GM19099 (cell line): Measurements from ENCODE around the gene ATOH1.

Experiments
- POLR2A ChIP-seq: IDR thresholded peaks from 3 replicates; pipeline ENCODE4 v1.6.1; 2011; ENCODE audit warnings: low read depth; ENCODE audit not compliant: insufficient read length; ENCODE audit errors: extremely low read depth

The ATOH1 gene

DNA sequence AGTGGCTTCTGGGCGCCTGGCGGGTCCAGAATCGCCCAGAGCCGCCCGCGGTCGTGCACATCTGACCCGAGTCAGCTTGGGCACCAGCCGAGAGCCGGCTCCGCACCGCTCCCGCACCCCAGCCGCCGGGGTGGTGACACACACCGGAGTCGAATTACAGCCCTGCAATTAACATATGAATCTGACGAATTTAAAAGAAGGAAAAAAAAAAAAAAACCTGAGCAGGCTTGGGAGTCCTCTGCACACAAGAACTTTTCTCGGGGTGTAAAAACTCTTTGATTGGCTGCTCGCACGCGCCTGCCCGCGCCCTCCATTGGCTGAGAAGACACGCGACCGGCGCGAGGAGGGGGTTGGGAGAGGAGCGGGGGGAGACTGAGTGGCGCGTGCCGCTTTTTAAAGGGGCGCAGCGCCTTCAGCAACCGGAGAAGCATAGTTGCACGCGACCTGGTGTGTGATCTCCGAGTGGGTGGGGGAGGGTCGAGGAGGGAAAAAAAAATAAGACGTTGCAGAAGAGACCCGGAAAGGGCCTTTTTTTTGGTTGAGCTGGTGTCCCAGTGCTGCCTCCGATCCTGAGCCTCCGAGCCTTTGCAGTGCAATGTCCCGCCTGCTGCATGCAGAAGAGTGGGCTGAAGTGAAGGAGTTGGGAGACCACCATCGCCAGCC, at the start of gene ATOH1:
TSS of gene ATOH1 (plus strand) at position 422 of the 663 bp plus-strand sequence. CDS start at position 596, 174 bp downstream.
- TF ChIP-seq POLR2A: no peak

DNA sequence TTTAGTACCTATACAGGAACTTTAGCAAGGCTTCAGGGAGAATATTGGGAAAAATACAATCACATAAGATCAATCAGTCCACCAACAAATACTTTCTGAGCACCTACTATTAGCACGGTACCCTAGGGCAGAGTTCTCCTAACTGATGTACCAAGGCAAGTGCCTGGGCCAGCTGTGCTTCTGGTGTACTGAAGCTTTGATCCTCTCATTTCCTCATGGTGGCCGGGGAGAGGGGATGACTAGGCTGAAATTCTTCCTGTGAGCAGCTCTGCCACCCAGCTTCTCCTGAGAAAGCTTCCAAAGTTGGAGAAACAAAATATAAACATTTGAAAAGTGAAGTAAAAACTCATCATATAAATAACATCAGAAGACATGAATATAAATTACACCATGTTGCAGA, 49.3 kb upstream of the ATOH1 start:
- no peak for TF ChIP-seq POLR2A

- TF ChIP-seq POLR2A: no peak
Observed at GRCh38 chr4:93780080-93780479, 48.5 kb upstream of the ATOH1 start.

DNA sequence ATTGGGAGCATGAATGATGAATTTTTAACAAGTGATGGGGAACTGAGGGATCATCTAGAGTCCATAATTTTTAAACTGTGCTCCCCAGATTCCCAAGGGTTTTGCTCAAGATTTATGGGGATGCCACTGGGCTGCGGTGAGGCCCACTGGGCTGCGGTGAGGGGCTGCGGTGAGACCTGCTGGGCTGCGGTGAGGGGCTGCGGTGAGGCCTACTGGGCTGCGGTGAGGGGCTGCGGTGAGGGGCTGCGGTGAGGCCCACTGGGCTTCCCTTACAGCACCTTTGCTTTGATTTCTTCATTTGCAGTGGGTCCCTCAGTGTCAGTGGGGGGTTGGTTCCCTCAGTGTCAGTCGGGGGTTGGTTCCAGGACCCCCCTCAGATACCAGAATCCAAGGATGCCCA, 47.4 kb upstream of the ATOH1 start:
- TF ChIP-seq POLR2A: no peak

- TF ChIP-seq POLR2A: no peak
Observed at GRCh38 chr4:93786149-93786548, 42.4 kb upstream of the ATOH1 start.

GRCh38 chr4:93788712-93789111, 39.8 kb upstream of the ATOH1 start:
- TF ChIP-seq POLR2A: no peak

GRCh38 chr4:93791570-93792195, 36.9 kb upstream of the ATOH1 start:
- TF ChIP-seq POLR2A: no peak

DNA sequence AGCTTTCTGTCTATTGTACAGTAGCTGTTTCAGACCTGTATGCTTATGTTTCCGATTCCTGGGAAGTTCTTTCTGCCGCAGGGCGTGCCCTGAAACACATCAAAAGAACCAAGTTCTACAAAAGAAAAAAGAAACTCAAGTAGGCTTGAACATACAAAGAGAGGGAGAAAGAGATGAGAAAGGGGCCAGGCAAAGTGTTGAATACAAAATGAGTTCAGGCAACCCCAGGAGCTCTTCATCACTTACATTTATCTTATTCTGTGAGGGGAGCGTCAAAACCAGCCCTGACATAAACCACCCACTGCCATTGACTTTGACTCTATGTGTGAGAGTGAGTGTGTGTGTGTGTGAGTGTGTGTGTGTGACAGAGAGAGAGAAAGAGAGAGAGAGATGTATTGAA, 26.5 kb upstream of the ATOH1 start:
- TF ChIP-seq POLR2A: no peak

DNA sequence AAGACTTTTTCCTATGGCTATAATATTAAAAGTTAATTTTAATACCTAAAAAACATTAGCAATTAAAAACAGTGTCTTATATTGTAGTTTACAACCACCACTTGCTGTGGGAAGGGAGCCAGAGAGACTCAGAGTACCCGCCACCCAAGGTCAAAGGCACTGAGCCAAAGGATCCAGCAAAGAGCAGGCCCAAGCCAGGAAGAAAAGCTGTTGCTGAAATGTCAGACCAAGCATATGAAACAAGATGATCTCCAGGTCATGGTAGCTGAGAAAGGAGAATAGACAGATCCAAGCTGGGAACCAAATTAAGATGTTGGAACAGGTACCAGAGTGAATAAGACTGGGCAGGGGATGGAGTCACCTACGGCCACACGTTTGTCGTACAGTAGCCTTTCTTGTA, 18.8 kb upstream of the ATOH1 start:
- no peak for TF ChIP-seq POLR2A

DNA sequence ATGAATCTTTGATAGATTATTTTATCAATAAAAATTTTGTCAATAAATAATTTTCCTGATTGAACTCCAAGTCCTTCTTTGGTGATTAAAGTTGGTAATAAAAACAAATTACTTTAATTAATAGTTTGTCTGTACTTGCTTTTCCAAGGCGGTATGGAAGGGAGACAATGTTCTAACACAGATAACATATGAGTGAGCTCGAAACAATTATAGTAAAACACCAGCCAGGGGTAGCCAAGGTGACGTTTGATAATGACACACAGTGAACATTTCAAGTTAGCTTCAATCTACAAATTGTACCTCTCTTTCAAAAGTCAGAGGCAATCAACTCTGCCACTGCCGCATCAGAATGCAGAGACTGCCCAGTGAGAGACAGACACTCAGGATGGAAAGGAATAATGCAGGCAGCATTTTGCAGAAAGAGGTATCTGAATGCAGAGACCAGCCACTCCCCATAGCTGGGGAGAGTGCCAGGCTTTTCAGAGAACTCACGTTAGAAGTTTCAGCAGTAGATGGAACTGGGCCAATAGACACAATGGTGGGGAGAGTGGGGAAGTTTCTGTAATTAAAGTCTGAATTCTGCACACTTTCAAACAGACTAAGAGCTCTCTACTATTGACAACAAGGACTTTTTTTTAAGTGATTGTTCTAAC, 18.1 kb upstream of the ATOH1 start:
- no peak for TF ChIP-seq POLR2A

DNA sequence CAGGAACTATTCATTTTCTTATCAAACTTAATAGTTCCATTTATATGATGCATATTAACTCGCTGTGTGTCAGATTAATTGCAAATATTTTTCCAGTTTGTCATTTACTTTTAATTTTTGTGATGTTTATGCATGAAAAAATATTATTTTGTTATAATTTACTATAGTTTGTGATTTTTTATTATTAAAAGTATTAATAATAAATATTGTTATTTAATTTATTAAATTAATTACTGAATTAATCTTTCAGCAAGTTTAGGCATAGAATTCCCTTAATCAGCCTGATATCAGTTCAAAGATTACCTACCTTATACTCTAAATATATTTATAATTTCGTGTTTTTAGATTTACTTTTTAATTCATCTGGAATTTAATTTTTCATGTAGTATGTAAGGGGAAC, 15.5 kb upstream of the ATOH1 start:
- no peak for TF ChIP-seq POLR2A

DNA sequence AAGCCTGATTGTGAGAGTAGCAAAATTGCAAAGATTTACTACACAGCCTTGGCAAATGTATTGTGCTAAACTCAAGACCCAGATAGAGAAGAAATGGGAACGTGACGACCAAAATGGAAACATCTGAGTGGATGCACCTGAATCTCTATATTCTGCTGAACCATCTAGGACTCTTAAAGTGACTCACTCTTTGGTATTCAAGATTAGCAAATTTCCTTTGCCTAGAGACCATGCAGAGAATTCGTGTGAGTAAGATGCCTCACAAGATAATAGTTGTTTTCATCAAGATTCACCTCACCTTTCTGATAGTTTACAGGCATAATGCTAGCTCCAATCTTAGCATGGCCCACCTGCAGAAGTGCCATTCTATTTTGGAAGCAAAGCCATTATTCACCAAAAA, 14.4 kb upstream of the ATOH1 start:
- TF ChIP-seq POLR2A: no peak

DNA sequence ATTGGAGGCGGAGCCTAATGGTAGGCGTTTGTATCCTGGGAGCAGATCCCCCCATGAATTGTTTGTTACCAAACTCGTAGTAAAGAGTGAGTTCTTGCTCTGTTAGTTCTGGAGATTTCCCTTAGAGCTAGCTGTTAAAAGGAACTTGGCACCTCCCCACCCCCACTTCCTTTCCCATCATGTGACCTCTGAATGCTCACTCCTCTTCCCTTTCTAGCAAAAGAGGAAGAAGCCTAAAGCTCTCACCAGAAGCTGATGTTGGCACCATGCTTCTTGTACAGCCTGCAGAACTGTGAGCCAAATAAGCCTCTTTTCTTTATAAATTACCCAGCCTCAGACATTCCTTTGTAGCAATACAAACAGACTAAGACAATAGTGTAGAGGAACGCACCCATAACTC, 13.8 kb upstream of the ATOH1 start:
- TF ChIP-seq POLR2A: no peak

DNA sequence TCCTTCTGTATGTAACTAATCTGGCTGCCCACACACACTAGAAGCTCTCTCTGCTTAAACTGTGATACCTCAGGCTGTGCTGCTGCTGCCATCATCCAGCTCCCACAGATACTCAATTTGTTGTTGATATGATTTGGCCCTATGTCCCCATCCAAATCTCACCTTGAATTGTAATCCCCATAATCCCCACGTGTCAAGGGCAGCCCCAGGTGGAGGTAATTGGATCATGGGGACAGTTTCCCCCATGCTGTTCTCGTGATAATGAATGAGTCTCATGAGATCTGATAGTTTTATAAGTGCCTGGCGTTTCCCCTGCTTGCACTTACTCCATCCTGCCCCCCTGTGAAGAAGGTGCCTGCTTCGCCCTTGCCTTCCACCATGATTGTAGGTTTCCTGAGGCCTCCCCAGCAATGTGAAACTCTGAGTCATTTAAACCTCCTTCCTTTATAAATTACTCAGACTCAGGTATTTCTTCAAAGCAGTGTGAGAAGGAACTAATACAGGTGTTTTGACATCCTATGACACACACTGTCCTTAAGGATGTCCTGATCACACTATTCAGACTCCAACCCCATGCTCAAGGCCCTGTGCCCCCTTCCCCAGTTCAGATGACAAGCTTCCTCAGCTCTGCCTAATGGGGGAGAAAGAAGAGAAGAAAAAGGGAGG, 2.9 kb upstream of the ATOH1 start:
- no peak for TF ChIP-seq POLR2A

DNA sequence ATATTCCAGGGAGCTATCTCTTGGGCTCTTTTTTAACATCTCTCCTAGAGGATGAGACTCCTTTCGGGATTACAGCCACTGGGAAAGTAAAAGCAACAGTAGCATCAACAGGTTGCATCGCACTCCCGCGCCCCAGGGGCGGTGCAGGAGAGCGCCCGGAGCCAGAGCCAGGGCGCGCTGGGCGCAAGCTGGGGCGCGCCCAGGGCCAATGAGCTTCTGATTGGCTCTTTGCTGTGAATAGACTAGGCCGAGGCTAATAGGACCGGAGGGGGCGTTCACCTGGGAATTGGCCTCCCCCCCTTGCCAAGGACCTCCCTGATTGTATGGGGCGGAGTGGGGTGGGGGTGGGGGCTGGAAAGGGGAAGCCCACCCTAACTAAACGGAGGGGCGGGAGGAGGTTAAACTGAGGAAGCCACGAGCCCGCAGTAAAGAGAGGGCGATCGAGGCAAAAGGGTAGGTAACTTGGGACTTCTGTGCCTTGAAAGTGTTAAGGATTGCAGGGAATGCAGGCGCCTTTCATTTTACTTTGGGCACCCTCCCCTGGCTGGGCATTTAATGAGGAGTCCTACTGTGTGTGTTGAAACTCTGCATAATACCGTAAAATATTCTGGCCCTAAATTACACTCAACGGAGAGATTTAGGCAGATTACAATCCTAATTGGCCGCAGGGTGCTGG, 1.1 kb upstream of the ATOH1 start:
- TF ChIP-seq POLR2A: no peak
